WTC11 (cell line): ENCODE data around the gene ARMH2. TPM values are rescaled to one million over a fixed set of nuclear protein-coding genes. Genes with fewer than 3 reads are reported as not detected.

ENCODE experiments used
- ATAC-seq: fragments of 200-7000 bp; cut with Tn5 transposase; 2 replicates; pipeline ENCODE4 v1.10.0; 2021; ENCODE audit warnings: mild to moderate bottlenecking, moderate library complexity
- CTCF ChIA-PET: fragments of 300-600 bp; sonication (Branson Sonifier 250); formaldehyde crosslinking; loops from one replicate; lab custom pipeline; 2021; ENCODE audit warnings: antibody characterized with exemption; lab: Charles Lee
- POLR2A ChIA-PET: fragments of 350-600 bp; sonication (Branson Sonifier 250); formaldehyde crosslinking; loops from one replicate; lab custom pipeline; 2021; ENCODE audit warnings: antibody characterized with exemption; lab: Charles Lee
- DNase-seq: peaks from one replicate; pipeline ENCODE4 v3.0.0; 2021; ENCODE audit warnings: low spot score
- H3K27ac Mint-ChIP-seq: 2 replicates; pipeline ENCODE4 v1.8.0; 2021; ENCODE audit warnings: mixed read lengths
- H3K27me3 Mint-ChIP-seq: 2 replicates; pipeline ENCODE4 v1.8.0; 2021; ENCODE audit warnings: low read depth, mild to moderate bottlenecking, moderate library complexity, mixed read lengths
- H3K36me3 Mint-ChIP-seq: 2 replicates; pipeline ENCODE4 v1.8.0; 2021; ENCODE audit warnings: mixed read lengths
- H3K4me1 Mint-ChIP-seq: 2 replicates; pipeline ENCODE4 v1.8.0; 2022; ENCODE audit warnings: mixed read lengths
- H3K4me3 Mint-ChIP-seq: 2 replicates; pipeline ENCODE4 v1.8.0; 2021; ENCODE audit warnings: mild to moderate bottlenecking, moderate library complexity, mixed read lengths
- H3K9me3 Mint-ChIP-seq: 2 replicates; pipeline ENCODE4 v1.8.0; 2021; ENCODE audit warnings: mixed read lengths
- CREM ChIP-seq: sonication (generic); formaldehyde crosslinking; IDR thresholded peaks from 2 replicates; pipeline ENCODE4 v1.8.1; 2022; ENCODE audit warnings: mild to moderate bottlenecking, missing genetic modification reagents, moderate library complexity
- ESRRA ChIP-seq: sonication (generic); formaldehyde crosslinking; IDR thresholded peaks from 2 replicates; pipeline ENCODE4 v1.8.1; 2022; ENCODE audit warnings: mild to moderate bottlenecking, missing genetic modification reagents, borderline replicate concordance
- GRHL2 ChIP-seq: fragments of 250-450 bp; sonication (Bioruptor Pico); IDR thresholded peaks from 2 replicates; pipeline ENCODE4 v1.8.0; 2022; ENCODE audit warnings: mild to moderate bottlenecking, moderate library complexity; ENCODE audit not compliant: insufficient replicate concordance, severe bottlenecking
- GTF2I ChIP-seq: fragments of 250-450 bp; sonication (Bioruptor Pico); conservative IDR thresholded peaks from 2 replicates; pipeline ENCODE4 v1.4.0; 2021; ENCODE audit warnings: mild to moderate bottlenecking
- NFYB ChIP-seq: sonication (generic); formaldehyde crosslinking; conservative IDR thresholded peaks from 2 replicates; pipeline ENCODE4 v1.8.0; 2022; ENCODE audit warnings: low read depth, missing genetic modification reagents
- NR3C1 ChIP-seq: sonication (generic); formaldehyde crosslinking; conservative IDR thresholded peaks from 2 replicates; pipeline ENCODE4 v1.8.1; 2023; ENCODE audit warnings: low read depth, mild to moderate bottlenecking, missing genetic modification reagents
- OVOL2 ChIP-seq: fragments of 250-450 bp; sonication (Bioruptor Pico); IDR thresholded peaks from 2 replicates; pipeline ENCODE4 v1.9.0; 2021; ENCODE audit warnings: mild to moderate bottlenecking, borderline replicate concordance
- RELA ChIP-seq: sonication (generic); formaldehyde crosslinking; IDR thresholded peaks from 2 replicates; pipeline ENCODE4 v1.8.1; 2022; ENCODE audit warnings: missing genetic modification reagents, mild to moderate bottlenecking, borderline replicate concordance
- RORB ChIP-seq: fragments of 250-450 bp; sonication (Bioruptor Pico); IDR thresholded peaks from 2 replicates; pipeline ENCODE4 v1.9.0; 2021; ENCODE audit warnings: mild to moderate bottlenecking
- ZNF416 ChIP-seq: fragments of 250-450 bp; sonication (Bioruptor Pico); IDR thresholded peaks from 2 replicates; pipeline ENCODE4 v1.9.0; 2021; ENCODE audit warnings: mild to moderate bottlenecking, inconsistent platforms
- total RNA-seq: library from RNA; stranded (reverse); gene quantifications from 3 replicates; pipeline ENCODE4 v1.2.3, GENCODE V29; 2021
- TF ChIP-seq, protein P1 (sequence below): sonication (generic); formaldehyde crosslinking; IDR thresholded peaks from 2 replicates; pipeline ENCODE4 v1.8.1; 2022; ENCODE audit warnings: missing genetic modification reagents, borderline replicate concordance
- TF ChIP-seq, protein P2 (sequence below): sonication (generic); formaldehyde crosslinking; IDR thresholded peaks from 2 replicates; pipeline ENCODE4 v1.8.1; 2023; ENCODE audit warnings: mild to moderate bottlenecking, missing genetic modification reagents
- TF ChIP-seq, protein P3 (sequence below): sonication (generic); formaldehyde crosslinking; IDR thresholded peaks from 2 replicates; pipeline ENCODE4 v1.8.1; 2022; ENCODE audit warnings: low read depth, mild to moderate bottlenecking, moderate library complexity, missing genetic modification reagents, borderline replicate concordance
- TF ChIP-seq, protein P4 (sequence below): fragments of 250-450 bp; sonication (Bioruptor Pico); IDR thresholded peaks from 2 replicates; pipeline ENCODE4 v1.8.0; 2021; ENCODE audit warnings: mild to moderate bottlenecking
- TF ChIP-seq, protein P5 (sequence below): sonication (generic); formaldehyde crosslinking; IDR thresholded peaks from 2 replicates; pipeline ENCODE4 v1.8.0; 2022; ENCODE audit warnings: missing genetic modification reagents
- TF ChIP-seq, protein P6 (sequence below): sonication (generic); formaldehyde crosslinking; IDR thresholded peaks from 2 replicates; pipeline ENCODE4 v1.8.0; 2022; ENCODE audit warnings: mild to moderate bottlenecking, missing genetic modification reagents
- TF ChIP-seq, protein P7 (sequence below): sonication (generic); formaldehyde crosslinking; IDR thresholded peaks from 2 replicates; pipeline ENCODE4 v1.8.0; 2022; ENCODE audit warnings: mild to moderate bottlenecking, missing genetic modification reagents

Gene ARMH2
- total RNA-seq, 1 experiment from 2014 or later = not detected

DNA sequence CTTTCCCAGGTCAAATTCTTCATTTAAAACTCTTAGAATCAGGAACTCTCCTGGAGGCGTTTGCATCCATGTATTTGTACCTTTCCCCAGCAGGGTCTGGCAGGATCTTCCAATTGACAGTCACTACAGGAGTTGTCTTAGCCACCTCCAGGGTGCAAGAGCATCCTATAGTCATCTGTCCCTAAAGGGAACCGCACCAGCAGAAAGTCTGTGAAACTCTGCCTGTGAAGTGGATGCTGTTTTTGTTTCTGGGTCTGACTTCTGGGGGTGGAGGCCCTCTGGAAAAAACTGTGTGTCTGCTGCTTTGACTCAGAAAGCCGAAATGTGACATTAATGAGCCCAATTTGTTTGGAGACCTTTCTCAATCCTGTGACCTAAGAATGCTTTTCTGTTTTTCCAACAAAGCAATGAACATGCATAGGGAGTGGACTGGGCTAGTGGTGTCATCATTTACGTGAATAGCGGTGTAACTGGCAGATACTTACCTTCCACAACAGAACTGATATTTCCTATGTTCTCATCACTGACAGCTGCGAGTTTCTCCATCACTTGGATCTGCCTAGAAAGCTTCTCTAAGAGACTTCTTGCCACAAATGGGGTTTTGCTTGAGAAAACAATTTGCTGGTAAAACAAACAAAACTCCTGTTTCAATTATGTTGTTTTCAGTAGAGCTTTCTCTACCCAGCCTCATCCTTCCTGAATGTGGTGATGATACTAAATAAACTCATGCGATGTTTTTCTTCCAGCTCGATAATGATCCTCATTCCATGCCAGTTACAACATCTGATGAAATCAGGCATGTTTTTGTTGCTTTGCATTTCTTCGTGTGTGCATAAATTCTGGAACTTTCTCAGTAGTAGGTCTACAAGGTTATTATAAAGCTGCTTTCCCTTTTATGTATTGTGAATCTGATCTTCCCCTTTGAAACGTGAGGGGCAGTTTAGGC is 33.3 kb upstream of the ARMH2 start:
- ChIA-PET CTCF (interaction anchor here (0.9 to 1.6 kb wide), 2 partner anchors 160 to 186 kb away, joined by 3 read pairs; no protein-coding TSS in a partner anchor), POLR2A (no interaction called here)
- Mint-ChIP-seq H3K4me1 (peaks cover 19% of the 10 kb centered on the region), H3K27me3 (no peaks in the 10 kb centered on the region), H3K36me3 (no peaks in the 10 kb centered on the region), H3K4me3 (no peak overlapping the region), H3K9me3 (no peaks in the 10 kb centered on the region), H3K27ac (no peak overlapping the region)
- no peak for ATAC-seq
- TF ChIP-seq, protein P1, sequence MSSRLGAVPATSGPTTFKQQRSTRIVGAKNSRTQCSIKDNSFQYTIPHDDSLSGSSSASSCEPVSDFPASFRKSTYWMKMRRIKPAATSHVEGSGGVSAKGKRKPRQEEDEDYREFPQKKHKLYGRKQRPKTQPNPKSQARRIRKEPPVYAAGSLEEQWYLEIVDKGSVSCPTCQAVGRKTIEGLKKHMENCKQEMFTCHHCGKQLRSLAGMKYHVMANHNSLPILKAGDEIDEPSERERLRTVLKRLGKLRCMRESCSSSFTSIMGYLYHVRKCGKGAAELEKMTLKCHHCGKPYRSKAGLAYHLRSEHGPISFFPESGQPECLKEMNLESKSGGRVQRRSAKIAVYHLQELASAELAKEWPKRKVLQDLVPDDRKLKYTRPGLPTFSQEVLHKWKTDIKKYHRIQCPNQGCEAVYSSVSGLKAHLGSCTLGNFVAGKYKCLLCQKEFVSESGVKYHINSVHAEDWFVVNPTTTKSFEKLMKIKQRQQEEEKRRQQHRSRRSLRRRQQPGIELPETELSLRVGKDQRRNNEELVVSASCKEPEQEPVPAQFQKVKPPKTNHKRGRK (CRISPR knock-in tag) = no peak
- no peak for TF ChIP-seq GTF2I (CRISPR knock-in tag)
- TF ChIP-seq, protein P2, sequence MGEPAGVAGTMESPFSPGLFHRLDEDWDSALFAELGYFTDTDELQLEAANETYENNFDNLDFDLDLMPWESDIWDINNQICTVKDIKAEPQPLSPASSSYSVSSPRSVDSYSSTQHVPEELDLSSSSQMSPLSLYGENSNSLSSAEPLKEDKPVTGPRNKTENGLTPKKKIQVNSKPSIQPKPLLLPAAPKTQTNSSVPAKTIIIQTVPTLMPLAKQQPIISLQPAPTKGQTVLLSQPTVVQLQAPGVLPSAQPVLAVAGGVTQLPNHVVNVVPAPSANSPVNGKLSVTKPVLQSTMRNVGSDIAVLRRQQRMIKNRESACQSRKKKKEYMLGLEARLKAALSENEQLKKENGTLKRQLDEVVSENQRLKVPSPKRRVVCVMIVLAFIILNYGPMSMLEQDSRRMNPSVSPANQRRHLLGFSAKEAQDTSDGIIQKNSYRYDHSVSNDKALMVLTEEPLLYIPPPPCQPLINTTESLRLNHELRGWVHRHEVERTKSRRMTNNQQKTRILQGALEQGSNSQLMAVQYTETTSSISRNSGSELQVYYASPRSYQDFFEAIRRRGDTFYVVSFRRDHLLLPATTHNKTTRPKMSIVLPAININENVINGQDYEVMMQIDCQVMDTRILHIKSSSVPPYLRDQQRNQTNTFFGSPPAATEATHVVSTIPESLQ (CRISPR knock-in tag) = no peak
- TF ChIP-seq ZNF416 (CRISPR knock-in tag) = no peak
- TF ChIP-seq NFYB (CRISPR knock-in tag) = no peak
- TF ChIP-seq, protein P3, sequence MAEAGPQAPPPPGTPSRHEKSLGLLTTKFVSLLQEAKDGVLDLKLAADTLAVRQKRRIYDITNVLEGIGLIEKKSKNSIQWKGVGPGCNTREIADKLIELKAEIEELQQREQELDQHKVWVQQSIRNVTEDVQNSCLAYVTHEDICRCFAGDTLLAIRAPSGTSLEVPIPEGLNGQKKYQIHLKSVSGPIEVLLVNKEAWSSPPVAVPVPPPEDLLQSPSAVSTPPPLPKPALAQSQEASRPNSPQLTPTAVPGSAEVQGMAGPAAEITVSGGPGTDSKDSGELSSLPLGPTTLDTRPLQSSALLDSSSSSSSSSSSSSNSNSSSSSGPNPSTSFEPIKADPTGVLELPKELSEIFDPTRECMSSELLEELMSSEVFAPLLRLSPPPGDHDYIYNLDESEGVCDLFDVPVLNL (CRISPR knock-in tag) = no peak
- no peak for TF ChIP-seq GRHL2 (CRISPR knock-in tag)
- TF ChIP-seq, protein P4, sequence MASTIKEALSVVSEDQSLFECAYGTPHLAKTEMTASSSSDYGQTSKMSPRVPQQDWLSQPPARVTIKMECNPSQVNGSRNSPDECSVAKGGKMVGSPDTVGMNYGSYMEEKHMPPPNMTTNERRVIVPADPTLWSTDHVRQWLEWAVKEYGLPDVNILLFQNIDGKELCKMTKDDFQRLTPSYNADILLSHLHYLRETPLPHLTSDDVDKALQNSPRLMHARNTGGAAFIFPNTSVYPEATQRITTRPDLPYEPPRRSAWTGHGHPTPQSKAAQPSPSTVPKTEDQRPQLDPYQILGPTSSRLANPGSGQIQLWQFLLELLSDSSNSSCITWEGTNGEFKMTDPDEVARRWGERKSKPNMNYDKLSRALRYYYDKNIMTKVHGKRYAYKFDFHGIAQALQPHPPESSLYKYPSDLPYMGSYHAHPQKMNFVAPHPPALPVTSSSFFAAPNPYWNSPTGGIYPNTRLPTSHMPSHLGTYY (CRISPR knock-in tag) = no peak
- TF ChIP-seq RELA (CRISPR knock-in tag) = no peak
- TF ChIP-seq RORB (CRISPR knock-in tag) = no peak
- no peak for TF ChIP-seq OVOL2 (CRISPR knock-in tag)
- DNase-seq = no peak

DNA sequence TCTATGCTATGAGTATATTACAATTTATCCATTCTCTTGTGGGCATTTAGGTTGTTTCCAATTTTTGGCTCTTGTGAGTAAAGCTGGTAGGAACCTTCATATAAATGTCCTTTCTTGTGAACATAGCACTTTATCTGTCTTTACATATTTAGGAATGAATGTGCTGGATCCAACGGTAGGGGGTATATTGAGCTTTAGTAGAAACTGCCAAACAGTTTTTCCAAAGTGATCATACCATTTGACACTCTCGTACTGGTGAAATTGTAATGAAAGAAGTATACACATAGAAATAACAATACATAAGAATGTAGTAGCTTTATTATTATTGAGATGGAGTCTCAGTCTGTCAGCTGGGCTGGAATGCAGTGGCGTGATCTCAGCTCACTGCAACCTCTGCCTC is 30.9 kb upstream of the ARMH2 start:
- DNase-seq = no peak
- CTCF ChIA-PET = interaction anchor here (0.9 to 2.3 kb wide), 2 partner anchors 26 to 188 kb away, joined by 3 to 11 read pairs; no protein-coding TSS in a partner anchor
- no peak for ATAC-seq
- H3K27ac Mint-ChIP-seq = peak overlapping the region; percentile 39; the same call in 1 of the 2 replicates
- H3K27me3 Mint-ChIP-seq = no peaks in the 10 kb centered on the region
- POLR2A ChIA-PET = no interaction called here
- no peaks in the 10 kb centered on the region for H3K9me3 Mint-ChIP-seq
- H3K4me3 Mint-ChIP-seq = no peak overlapping the region
- H3K36me3 Mint-ChIP-seq = no peaks in the 10 kb centered on the region
- peaks cover 20% of the 10 kb centered on the region for H3K4me1 Mint-ChIP-seq
- TF ChIP-seq, protein P5, sequence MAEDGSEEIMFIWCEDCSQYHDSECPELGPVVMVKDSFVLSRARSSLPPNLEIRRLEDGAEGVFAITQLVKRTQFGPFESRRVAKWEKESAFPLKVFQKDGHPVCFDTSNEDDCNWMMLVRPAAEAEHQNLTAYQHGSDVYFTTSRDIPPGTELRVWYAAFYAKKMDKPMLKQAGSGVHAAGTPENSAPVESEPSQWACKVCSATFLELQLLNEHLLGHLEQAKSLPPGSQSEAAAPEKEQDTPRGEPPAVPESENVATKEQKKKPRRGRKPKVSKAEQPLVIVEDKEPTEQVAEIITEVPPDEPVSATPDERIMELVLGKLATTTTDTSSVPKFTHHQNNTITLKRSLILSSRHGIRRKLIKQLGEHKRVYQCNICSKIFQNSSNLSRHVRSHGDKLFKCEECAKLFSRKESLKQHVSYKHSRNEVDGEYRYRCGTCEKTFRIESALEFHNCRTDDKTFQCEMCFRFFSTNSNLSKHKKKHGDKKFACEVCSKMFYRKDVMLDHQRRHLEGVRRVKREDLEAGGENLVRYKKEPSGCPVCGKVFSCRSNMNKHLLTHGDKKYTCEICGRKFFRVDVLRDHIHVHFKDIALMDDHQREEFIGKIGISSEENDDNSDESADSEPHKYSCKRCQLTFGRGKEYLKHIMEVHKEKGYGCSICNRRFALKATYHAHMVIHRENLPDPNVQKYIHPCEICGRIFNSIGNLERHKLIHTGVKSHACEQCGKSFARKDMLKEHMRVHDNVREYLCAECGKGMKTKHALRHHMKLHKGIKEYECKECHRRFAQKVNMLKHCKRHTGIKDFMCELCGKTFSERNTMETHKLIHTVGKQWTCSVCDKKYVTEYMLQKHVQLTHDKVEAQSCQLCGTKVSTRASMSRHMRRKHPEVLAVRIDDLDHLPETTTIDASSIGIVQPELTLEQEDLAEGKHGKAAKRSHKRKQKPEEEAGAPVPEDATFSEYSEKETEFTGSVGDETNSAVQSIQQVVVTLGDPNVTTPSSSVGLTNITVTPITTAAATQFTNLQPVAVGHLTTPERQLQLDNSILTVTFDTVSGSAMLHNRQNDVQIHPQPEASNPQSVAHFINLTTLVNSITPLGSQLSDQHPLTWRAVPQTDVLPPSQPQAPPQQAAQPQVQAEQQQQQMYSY = no peak
- TF ChIP-seq ESRRA (CRISPR knock-in tag) (no peak), NR3C1 (CRISPR knock-in tag) (no peak), CREM (CRISPR knock-in tag) (no peak)
- TF ChIP-seq, protein P6, sequence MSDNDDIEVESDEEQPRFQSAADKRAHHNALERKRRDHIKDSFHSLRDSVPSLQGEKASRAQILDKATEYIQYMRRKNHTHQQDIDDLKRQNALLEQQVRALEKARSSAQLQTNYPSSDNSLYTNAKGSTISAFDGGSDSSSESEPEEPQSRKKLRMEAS (CRISPR knock-in tag) = no peak
- TF ChIP-seq, protein P3 (CRISPR knock-in tag) = no peak
- TF ChIP-seq, protein P7, sequence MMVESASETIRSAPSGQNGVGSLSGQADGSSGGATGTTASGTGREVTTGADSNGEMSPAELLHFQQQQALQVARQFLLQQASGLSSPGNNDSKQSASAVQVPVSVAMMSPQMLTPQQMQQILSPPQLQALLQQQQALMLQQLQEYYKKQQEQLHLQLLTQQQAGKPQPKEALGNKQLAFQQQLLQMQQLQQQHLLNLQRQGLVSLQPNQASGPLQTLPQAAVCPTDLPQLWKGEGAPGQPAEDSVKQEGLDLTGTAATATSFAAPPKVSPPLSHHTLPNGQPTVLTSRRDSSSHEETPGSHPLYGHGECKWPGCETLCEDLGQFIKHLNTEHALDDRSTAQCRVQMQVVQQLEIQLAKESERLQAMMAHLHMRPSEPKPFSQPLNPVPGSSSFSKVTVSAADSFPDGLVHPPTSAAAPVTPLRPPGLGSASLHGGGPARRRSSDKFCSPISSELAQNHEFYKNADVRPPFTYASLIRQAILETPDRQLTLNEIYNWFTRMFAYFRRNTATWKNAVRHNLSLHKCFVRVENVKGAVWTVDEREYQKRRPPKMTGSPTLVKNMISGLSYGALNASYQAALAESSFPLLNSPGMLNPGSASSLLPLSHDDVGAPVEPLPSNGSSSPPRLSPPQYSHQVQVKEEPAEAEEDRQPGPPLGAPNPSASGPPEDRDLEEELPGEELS = no peak
